VCaP (cell line): Measurements from ENCODE around the gene PPIL6.
A peak's percentile ranks its signal among the peaks of the same experiment; 100 is the strongest.

Experiments
- H3K27ac ChIP-seq: fragments of 450-650 bp; 2 replicates; pipeline ENCODE4 v1.5.1; 2017
- TF ChIP-seq, protein P1 (sequence below): fragments of 450-650 bp; conservative IDR thresholded peaks from 2 replicates; pipeline ENCODE4 v1.5.1; 2017; ENCODE audit warnings: mild to moderate bottlenecking, moderate library complexity

Gene PPIL6

DNA sequence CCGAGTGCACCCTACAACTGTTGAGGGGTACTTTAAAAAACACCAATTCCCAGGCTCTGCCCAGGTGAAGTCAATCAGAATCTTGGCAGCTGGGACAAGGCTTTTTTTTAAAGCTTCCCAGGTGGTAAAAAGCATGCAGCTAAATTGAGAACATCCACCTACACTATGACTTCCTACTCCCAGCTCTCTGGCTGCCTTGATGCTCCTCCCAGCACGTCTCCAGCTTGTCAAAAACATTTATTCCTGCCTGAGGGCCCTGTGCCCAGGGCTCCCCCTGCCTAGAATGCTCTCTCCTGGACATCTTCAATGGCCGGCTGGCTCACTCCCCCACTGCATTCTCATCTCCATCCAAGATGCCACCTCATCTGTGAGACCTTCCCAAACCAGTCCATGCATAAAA is 32.7 kb upstream of the PPIL6 start:
- H3K27ac ChIP-seq = no peak overlapping the region
- TF ChIP-seq, protein P1, sequence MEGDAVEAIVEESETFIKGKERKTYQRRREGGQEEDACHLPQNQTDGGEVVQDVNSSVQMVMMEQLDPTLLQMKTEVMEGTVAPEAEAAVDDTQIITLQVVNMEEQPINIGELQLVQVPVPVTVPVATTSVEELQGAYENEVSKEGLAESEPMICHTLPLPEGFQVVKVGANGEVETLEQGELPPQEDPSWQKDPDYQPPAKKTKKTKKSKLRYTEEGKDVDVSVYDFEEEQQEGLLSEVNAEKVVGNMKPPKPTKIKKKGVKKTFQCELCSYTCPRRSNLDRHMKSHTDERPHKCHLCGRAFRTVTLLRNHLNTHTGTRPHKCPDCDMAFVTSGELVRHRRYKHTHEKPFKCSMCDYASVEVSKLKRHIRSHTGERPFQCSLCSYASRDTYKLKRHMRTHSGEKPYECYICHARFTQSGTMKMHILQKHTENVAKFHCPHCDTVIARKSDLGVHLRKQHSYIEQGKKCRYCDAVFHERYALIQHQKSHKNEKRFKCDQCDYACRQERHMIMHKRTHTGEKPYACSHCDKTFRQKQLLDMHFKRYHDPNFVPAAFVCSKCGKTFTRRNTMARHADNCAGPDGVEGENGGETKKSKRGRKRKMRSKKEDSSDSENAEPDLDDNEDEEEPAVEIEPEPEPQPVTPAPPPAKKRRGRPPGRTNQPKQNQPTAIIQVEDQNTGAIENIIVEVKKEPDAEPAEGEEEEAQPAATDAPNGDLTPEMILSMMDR = no peak

DNA sequence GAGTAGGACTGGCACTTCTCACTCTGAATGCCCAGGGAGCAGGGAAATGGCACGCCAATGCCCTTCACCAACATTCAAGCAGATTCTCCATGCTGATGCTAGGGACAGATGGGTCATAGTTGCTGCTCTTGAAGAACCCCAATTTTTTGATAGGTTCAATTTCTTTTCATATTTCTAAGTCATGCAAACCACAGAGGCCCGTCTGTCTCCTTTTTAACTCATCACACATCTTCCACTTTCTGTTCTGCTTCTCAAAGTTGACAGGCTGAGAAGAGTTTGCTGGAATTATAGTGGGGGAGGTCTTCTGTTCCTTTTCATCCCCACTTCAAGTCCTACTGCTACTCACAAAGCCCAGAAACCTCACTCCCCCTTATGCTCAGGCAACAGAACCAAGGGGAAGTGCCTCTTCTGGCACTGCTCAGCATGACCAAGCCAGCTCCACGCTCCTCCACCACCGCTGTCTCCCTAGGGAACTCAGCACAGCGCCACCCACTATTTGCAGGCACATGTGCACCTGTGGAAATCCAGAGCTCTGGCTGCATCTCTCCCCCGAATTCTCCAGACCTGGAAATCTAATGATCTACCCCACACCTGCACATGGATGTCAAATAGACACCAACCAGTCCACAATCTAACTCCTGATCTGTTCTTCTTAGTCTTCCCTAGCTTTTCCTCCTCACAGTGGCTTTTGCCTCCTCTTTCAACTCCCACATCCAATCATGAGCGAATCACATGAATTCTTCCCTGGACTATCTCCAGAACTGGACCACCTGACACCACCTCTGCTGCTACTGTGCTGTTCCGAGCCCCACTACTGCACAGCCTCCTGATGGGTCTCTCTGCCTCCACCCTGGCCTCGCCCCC is 31.9 kb upstream of the PPIL6 start:
- TF ChIP-seq, protein P1 = no peak
- no peak overlapping the region for H3K27ac ChIP-seq

DNA sequence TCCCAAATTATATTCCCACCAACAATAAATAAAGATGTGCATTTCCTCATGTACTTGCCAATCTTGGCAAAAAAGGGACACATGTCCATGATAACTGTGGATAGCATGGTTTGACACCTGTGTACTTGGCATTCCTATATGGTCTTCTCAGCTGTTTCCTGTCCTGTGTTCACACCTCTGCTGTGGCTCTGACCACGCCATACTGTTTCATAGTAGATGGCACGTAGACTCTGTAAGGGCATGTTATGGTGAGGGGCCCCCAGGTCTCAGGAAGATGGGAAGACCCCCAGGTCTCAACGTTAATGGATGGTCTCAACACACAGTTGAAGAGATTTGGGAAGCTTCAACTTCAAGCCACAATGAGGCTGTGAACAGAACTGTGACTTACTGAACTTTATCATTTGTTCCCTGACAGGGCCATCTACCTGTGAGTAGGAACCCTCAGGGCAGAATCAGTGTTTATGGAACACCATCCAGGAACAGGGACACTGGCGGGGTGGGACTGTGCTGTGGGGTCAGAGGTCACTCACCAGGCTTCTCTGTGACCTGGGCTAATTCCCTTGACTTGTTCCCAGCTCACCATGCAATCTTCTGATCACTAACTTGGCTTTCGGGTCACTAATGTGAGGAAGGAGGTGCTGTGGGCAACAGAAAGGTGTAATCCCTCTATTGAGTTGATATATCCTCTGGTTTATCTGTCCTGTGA is 30.8 kb upstream of the PPIL6 start:
- TF ChIP-seq, protein P1 = no peak
- H3K27ac ChIP-seq = no peak overlapping the region

DNA sequence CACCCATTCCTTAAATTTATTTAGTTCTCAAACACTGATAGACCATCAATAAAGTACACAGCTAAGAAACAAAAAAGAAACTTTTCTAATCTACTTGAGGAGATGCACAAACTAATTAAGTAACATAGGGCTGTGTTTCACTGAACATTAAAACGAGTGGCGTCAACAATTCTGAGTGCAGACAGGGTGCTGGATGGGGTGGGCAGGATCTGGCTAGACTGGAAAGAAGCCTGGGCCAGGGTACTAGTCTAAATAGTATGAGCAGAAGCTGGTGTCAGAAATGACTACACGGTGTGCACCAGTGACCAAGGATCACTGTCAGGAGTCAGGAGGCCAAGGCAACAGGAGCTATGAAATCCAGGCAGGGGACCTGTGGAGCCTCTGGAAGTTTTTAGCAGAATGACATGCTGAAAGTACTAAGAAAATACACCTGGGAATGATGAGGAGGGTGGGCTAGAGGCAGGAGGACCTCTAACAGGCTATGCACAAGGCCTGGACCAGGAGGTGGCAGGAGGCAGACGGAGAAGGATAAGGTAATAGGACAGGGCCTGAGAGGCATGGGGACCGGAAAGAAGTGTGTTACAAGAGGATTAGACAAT is 29.3 kb upstream of the PPIL6 start:
- H3K27ac ChIP-seq = no peak overlapping the region
- TF ChIP-seq, protein P1 = no peak

DNA sequence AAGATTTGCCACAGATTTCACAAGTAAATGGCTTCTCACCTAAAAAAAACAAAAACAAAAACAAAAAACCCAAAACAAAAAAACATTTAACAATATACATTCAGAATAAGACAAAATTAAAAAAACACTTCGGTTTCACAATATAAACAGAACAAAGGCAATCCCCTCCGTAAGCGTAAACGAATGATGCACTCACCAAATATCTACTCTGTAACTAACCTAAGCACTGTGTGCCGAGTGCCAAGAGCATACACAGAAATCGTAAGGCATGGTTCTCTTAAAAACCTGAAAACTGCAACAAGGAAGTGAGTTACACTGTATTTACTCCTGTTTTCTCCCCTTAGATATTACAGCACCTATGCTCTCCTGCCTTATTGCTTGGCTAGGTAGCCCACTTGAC is 27.3 kb upstream of the PPIL6 start:
- TF ChIP-seq, protein P1 = no peak
- H3K27ac ChIP-seq = no peak overlapping the region

DNA sequence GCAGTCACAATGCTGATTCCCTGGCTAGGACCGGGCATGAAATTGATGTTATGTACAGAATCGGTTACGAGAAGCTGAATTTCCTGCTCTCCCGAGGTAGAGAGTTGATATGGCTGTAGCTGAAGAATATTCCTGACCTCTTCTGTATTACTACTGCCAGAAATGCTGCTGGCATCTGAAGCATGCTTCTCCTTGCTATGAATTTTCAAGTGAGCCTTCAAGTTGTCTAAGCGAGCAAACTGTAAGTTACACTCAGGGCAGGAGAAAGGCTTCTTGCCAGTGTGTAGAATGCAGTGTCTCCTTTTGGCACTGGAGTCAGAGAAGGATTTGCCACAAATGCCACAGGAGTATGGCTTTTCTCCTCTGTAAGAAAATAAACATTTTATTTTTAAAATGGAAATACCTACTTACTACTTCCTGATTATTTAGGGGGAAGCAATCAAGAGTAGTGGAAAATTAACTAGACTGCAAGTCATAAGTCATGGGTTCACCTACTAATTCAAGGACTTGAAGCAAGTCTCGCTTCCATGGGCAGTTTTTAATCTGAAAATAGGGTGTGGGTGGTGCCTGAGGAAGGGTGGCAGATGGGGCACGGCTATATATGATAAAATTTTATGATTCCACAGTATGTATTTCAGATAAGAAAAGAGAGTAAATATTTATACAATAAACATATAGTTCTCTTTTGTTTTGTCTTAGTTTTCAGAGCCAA is 25.9 kb upstream of the PPIL6 start:
- TF ChIP-seq, protein P1 = no peak
- 0 out of 2 replicates have a peak overlapping the region, but pooled peaks have one; percentile 1 for H3K27ac ChIP-seq
